Left lung (tissue), 10 donors: ENCODE measurements around the gene SSBP2. TPM values are rescaled to one million over a fixed set of nuclear protein-coding genes. Genes with fewer than 3 reads are reported as not detected.
A peak's percentile ranks its signal among the peaks of the same experiment; 100 is the strongest.

Experiments
- ATAC-seq: fragments of 200-7000 bp; cut with Tn5 transposase; one replicate; pipeline ENCODE4 v1.9.1; 2020; ENCODE audit warnings: moderate library complexity
- DNase-seq, 4 donors: peaks; one replicate each; pipeline ENCODE4 v3.0.0-alpha.2; 2013 to 2020
- H3K27ac ChIP-seq, 2 donors: fragments of 200-600 bp; sonication (generic) in 1 of 2; one replicate each; pipeline versions ENCODE4 v1.5.0 to v1.8.0; 2020 to 2021
- H3K27me3 ChIP-seq, 2 donors: fragments of 200-600 bp; sonication (generic) in 1 of 2; one replicate each; pipeline versions ENCODE4 v1.5.0 to v1.8.0; 2020 to 2021
- H3K36me3 ChIP-seq, 2 donors: fragments of 200-600 bp; sonication (generic) in 1 of 2; one replicate each; pipeline versions ENCODE4 v1.5.0 to v1.8.0; 2020 to 2021
- H3K4me1 ChIP-seq, 2 donors: fragments of 200-600 bp; one replicate each; pipeline ENCODE4 v1.8.0; 2021
- H3K4me3 ChIP-seq, 2 donors: fragments of 200-600 bp; sonication (generic) in 1 of 2; one replicate each; pipeline versions ENCODE4 v1.5.0 to v1.8.0; 2020 to 2021; ENCODE audit warnings: mild to moderate bottlenecking in 1 of 2
- H3K9me3 ChIP-seq, 2 donors: fragments of 200-600 bp; sonication (generic) in 1 of 2; one replicate each; pipeline versions ENCODE4 v1.5.0 to v1.8.0; 2020 to 2021
- CTCF ChIP-seq, 2 donors: fragments of 200-600 bp; sonication (generic) in 1 of 2; IDR thresholded peaks; one replicate each; pipeline versions ENCODE4 v1.5.0 to v1.8.0; 2021; ENCODE audit warnings: antibody characterized with exemption in 2 of 2
- intact Hi-C, 2 donors: fragments of 100-400 bp; cut with DNase I; formaldehyde crosslinking; loops; one replicate each; pipeline versions ENCODE4 v1.11.2 to v1.14.2; 2022
- polyA plus RNA-seq, 6 donors: library from polyadenylated mRNA; unstranded; fragments of 120-200 nt; gene quantifications; one replicate each; pipeline ENCODE4 v1.2.1, GENCODE V29; 2013; ENCODE audit not compliant: insufficient read length in 6 of 6
- total RNA-seq, 2 donors: library from RNA; stranded (reverse); fragmentation: NEBNext Ultra II Directional; extraction: Animal tissue kit (Norgen Biotek cat#: 25700); gene quantifications; one replicate each; pipeline ENCODE4 v1.2.1, GENCODE V29; 2021
- donor health status: DM: no; HTN: yes; CAD: no.
- donor health status: DM: no; HTN: no; CAD: no.

The SSBP2 gene
- total and polyA plus RNA-seq, 8 donors = 31.6 to 103 (median 74.8) TPM

DNA sequence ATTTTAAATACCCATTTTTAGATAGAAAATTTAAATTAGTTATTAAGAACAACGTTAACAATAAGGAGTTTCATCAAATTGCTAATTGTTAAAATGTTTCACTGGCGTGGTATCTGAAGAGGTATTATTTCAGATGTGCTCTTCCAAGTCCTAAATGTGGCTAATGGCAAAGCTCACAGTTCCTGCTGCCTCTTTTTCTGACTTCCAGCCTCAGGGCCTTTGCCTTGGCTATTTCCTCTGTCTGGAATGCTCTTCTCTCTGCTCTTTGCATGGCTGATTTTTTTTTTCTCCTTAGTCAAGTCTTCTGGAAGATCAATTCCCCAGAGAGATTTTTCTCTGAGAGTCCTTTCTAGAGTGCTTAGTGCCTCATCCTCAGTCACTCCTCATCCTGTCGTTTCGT lies 9.6 kb upstream of the SSBP2 start:
- no peaks in the 10 kb centered on the region for H3K9me3 ChIP-seq
- H3K4me1 ChIP-seq = peaks cover 3 to 13% of the 10 kb centered on the region in 2 donors
- no peak for TF ChIP-seq CTCF (IDR thresholded peaks at IDR 0.05)
- intact Hi-C loops = no loop called here
- no peak overlapping the region for H3K4me3 ChIP-seq
- no peak for ATAC-seq
- H3K27me3 ChIP-seq = no peaks in the 10 kb centered on the region
- H3K27ac ChIP-seq = no peak overlapping the region
- DNase-seq = no peak
- no peaks in the 10 kb centered on the region for H3K36me3 ChIP-seq

GRCh38 chr5:81759632-81760005 lies 8.7 kb upstream of the SSBP2 start:
- intact Hi-C loops = loop anchor here in 1 of 2 donors (10.0 kb wide), 1 partner anchor 215 kb away; the partner anchor contains the start of gene ATG10
- Histone ChIP-seq H3K4me3 (no peak overlapping the region), H3K27ac (peak overlapping the region; percentile 17 to 53), H3K4me1 (peaks cover 5 to 17% of the 10 kb centered on the region in 2 donors), H3K27me3 (no peaks in the 10 kb centered on the region), H3K36me3 (no peaks in the 10 kb centered on the region), H3K9me3 (no peaks in the 10 kb centered on the region)
- no peak for DNase-seq
- ATAC-seq = no peak
- TF ChIP-seq CTCF (IDR thresholded peaks at IDR 0.05) = no peak

GRCh38 chr5:81757404-81757803 lies 6.5 kb upstream of the SSBP2 start:
- intact Hi-C loops = loop anchor here in 1 of 2 donors (10.0 kb wide), 1 partner anchor 217 kb away; the partner anchor contains the start of gene ATG10
- Histone ChIP-seq H3K36me3 (no peaks in the 10 kb centered on the region), H3K9me3 (no peaks in the 10 kb centered on the region), H3K4me1 (peaks cover 5 to 21% of the 10 kb centered on the region in 2 donors), H3K27me3 (no peaks in the 10 kb centered on the region), H3K4me3 (no peak overlapping the region), H3K27ac (no peak overlapping the region)
- ATAC-seq = no peak
- no peak for DNase-seq
- no peak for TF ChIP-seq CTCF (IDR thresholded peaks at IDR 0.05)

- peak in 1 of 4 donors; percentile 14 for DNase-seq
- H3K9me3 ChIP-seq = no peaks in the 10 kb centered on the region
- H3K27ac ChIP-seq = peak overlapping the region; percentile 62 to 65
- no peak for ATAC-seq
- no peaks in the 10 kb centered on the region for H3K27me3 ChIP-seq
- H3K4me3 ChIP-seq = no peak overlapping the region
- no peak for TF ChIP-seq CTCF (IDR thresholded peaks at IDR 0.05)
- peaks cover 6 to 29% of the 10 kb centered on the region in 2 donors for H3K4me1 ChIP-seq
- intact Hi-C loops = loop anchor here in 1 of 2 donors (10.0 kb wide), 1 partner anchor 219 kb away; the partner anchor contains the start of gene ATG10
- no peaks in the 10 kb centered on the region for H3K36me3 ChIP-seq
These were observed 5.1 kb upstream of the SSBP2 start for GRCh38 chr5:81756016-81756415.

- Histone ChIP-seq H3K4me1 (peaks cover 6 to 29% of the 10 kb centered on the region in 2 donors), H3K9me3 (no peaks in the 10 kb centered on the region), H3K27ac (peak overlapping the region; percentile 62 to 65), H3K4me3 (no peak overlapping the region), H3K27me3 (no peaks in the 10 kb centered on the region), H3K36me3 (no peaks in the 10 kb centered on the region)
- TF ChIP-seq CTCF (IDR thresholded peaks at IDR 0.05) = no peak
- ATAC-seq (peak; percentile 17), DNase-seq (peak in 1 of 4 donors; percentile 11)
- intact Hi-C loops = loop anchor here in 1 of 2 donors (10.0 kb wide), 1 partner anchor 219 kb away; the partner anchor contains the start of gene ATG10
These were observed 4.4 kb upstream of the SSBP2 start for GRCh38 chr5:81755320-81755719.
